HG02610 (cell line): ENCODE data around the gene VAV2.

ENCODE experiments used
- ATAC-seq: cut with Tn5 transposase; IDR thresholded peaks from one replicate; pipeline ENCODE4 v1.9.1; 2021; ENCODE audit warnings: mild to moderate bottlenecking, moderate library complexity; ENCODE audit not compliant: unreplicated experiment

VAV2 gene

DNA sequence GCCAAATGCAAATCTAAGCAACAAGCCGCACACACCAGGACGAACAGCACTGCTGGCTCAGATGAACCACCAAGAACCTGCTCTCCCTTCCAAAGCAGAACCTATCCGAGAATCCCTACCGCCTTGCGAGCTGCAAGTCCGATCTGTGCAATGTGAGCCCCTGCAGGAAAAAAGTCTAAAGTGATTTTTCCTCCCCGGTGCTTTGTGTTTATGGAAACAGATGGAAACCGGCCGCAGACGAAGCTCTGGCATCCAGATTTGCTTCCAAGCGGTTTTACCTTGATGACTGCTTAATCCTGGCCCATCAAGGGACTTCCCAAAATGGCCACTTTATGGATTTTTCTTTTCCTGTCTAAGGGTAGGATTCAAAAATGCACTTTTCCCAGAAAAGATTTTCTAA is 112.5 kb downstream of the VAV2 start:
- ATAC-seq, result no peak

DNA sequence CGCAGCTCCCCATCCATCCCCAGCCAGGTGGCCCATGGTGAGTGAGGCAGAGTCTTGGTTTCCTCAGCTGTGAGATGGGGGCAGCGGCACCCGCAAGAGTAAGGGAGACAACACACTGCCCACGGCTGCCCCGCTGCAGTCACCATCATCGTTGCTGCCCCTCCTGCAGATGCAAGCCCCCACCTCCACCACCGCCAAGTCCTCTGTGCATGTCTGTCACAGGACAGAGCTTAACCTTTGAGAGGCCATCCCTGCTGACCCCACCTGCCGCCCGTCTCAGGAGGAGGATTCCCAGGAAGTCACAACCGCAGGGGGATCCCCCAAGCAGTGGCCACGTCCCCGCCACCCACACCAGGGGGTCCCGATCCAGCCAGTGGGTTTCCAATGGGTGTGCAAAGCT is 113.7 kb downstream of the VAV2 start:
- no peak for ATAC-seq

DNA sequence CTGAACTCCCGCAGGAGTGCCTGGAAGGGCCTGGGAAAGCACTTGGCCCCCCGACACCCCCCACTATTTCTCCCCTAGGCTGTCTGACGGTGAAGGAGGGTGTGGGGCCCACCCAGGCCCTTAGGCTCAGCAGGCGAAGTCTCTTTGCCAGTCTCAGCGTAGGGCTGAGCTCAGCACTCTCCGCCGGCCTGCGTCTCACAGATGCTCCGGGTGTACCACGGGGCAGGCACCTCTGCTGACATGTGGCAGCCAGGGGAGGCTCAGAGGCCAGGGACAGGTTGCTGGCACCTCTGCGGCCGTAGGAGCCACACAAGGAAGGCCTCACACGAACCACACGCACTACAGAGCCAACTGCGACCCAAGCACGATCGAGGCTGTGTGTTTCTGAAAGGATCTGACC is 114.2 kb downstream of the VAV2 start:
- ATAC-seq, result no peak

DNA sequence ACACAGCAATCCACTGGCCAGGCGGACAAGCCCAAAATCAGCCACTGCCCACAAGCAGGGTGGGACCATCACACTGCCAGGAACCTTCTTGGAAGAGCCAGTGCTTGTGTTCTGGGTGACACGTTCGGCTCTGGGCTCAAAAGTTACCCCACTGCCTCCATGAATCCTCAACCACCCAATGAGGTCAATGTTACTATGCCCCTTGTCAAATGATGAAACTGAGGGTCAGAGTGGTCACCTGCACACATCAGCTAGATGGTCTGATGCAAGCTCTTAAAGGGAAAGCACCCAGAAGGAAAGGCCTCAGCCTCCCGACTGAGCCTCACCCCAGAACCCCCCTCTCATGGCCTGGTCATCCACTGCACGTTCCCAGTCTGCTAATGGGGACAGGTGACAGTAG is 114.8 kb downstream of the VAV2 start:
- no peak for ATAC-seq

DNA sequence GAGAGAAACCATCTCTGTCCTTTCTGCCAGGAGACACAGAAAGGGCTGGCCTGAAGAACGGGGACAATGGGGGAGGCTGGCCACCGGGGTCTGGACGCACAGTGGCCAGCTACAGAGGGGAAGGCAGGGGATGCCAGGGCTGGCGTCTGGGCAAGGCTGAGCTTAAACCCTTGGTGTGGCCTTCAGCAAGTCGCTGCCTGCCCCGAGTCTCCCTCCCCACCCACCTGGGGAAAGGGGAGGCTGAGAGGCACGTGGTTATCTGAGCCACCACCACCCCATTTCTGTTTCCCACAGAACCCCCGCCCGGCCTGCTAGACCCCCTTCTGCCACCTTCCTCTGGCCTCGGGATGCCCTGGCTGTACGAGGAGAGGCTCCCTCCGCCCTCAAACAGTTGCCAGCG is 115.3 kb downstream of the VAV2 start:
- no peak for ATAC-seq

DNA sequence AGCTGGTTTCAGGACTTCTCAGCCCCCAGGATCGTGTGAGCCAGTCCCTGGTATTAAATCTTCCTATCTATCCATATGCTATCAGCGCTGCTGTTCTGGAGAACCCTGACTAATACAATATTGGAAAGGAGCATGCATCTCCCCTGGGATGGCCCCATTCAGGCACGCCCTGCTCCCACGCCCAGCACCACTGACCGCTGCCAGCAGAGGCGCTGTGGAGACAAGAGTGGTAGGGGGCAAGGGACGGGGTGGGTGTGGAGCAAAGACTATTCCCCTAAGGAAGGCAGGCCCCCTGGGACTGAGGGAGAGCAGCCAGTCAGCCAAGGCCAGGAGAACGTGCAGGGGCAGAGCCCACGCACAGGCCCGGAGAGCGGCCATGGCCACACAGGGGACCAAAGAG is 116.0 kb downstream of the VAV2 start:
- ATAC-seq, result no peak

DNA sequence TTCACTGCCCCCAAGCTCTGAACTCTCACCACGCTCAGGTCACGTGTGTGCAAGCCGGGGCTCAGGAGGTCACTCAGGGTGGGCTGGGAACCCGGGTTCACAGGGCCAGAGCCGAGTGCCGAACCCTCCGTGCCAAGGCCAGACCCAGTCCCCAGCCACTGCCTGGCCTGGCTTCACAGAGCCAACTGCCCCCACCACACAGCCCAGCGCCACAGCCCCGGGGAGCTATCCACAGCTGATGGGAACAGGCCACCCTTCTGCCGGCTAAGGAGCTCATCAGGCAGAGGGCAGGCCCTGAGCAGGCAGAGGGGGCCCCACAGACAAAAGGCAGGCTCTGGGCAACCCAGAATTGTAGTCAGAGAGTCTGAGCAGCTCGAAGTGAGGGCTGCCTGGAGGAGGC is 117.0 kb downstream of the VAV2 start:
- no peak for ATAC-seq

DNA sequence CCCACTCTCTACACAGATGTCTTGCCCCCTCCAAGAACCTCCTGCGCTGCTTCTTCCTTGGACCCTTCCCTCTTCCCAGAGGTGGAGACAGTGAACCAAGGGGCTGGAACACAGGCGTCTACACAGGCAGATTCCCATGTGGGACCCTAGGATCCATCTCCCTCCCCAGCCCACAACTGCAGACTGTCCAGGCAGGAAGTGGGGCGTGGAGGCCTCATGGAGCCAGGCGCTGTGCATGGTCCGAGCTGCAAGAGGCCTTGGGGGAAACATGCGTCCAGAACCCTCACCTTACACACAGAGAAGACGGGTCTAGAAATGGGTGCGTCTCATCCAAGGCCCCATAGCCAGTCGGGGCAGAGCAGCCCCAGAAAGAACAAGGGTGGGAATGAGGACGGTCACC is 117.5 kb downstream of the VAV2 start:
- no peak for ATAC-seq

DNA sequence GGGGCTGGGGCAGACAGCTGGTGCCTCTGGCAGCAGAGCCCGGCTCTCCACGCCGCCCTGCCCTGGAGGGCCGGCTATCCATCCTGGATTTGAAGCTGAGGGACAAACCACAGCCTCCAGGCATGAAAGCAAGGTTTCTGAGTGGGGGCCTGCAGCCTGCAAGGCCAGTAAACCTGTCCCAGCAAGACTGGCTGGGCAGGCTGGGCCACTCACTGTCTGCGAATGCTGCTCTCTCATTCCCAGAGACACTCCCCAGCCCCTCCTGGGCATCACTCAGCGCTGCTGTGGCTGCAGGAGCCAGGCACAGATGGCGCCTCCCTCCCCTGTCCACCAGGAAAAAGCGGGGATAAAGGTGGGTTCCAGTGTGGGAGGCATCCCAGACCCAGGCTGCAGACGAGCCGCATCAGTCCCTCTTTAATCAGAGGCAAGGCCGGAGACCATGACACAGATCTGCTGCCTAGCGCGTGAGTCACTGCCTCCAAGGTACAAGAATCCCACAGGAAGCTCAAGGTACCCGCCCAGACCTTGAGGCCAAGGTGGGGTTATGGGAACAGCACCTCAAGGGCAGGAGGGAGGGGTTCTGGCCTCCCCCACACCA is 118.0 kb downstream of the VAV2 start:
- no peak for ATAC-seq

DNA sequence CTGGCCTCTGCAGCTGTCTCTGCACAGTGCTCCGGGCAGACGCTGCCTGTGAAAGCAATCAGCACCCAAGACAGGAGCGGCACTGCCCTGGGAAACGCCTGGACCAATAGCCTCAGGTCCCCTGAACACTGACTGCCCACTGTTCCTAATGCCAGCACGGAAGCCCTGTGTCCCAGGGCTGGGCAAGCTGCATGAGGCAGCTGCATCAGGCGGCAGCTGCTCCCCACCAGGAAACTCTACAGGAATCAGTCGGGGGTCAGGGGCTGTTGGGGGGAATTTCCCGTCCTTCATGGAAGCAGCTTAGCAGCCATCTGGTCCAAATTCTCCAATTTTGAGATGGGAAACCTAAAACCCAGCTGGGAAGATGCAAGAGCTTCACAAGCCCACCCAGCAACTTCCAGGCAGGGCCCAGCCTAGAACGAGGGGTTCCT is 118.6 kb downstream of the VAV2 start:
- no peak for ATAC-seq

DNA sequence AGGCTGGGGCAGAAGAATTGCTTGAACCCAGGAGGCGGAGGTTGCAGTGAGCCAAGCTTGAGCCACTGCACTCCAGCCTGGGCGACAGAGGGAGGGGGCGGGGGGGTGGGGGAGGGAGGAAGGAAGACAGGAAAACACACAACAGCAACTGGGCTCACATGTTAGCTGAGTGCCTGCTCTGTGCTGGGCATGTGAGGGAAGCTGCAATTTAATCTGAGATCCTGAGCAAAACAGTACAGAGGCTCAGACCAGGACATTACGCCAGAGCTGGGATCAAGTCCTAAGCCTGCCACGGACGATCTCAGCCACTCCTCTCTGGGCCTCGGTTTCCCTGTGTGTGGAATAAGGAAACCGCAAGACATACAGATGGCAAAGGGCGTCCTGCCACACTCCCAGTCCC is 119.1 kb downstream of the VAV2 start:
- no peak for ATAC-seq

DNA sequence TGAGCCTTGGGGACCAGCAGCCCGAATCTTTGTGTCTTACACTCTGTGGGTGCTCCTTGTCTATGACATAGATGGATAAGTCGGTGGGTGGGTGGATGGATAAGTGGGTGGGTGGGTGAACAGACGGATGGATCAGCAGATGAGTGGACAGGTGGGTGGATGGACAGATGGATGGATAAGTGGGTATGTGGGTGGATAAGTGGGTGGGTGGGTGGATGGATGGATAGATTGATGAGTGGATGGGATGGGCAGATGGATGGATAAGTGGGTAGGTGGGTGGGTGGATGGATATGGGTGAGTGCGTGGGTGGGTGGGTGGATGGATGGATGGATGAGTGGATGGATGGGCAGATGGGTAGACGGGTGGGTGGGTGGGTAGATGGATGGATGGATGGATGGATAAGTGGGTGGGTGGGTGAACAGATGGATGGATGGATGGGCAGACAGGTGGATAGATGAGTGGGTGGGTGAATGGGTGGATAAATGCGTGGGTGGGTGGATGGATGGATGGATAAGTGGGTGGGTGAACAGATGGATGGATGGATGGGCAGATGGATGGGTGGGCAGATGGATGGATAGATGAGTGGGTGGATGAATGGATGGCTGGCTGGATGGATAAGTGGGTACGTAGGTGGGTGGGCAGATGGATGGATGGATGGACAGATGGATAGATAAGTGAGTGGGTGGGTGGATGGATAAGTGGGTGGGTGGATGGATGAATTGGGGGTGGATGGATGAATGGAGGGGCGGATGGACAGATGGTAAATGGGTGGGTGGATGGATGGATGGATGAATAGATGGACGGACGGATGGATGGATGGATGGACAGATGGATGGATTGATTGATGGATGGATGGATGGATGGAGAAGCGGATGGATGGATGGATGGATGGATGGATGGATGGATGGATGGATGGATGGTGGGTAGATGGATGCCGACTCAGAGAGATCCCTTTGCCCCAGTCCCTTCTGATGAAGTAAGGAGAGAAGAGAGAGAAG is 121.2 kb downstream of the VAV2 start:
- ATAC-seq, result no peak

DNA sequence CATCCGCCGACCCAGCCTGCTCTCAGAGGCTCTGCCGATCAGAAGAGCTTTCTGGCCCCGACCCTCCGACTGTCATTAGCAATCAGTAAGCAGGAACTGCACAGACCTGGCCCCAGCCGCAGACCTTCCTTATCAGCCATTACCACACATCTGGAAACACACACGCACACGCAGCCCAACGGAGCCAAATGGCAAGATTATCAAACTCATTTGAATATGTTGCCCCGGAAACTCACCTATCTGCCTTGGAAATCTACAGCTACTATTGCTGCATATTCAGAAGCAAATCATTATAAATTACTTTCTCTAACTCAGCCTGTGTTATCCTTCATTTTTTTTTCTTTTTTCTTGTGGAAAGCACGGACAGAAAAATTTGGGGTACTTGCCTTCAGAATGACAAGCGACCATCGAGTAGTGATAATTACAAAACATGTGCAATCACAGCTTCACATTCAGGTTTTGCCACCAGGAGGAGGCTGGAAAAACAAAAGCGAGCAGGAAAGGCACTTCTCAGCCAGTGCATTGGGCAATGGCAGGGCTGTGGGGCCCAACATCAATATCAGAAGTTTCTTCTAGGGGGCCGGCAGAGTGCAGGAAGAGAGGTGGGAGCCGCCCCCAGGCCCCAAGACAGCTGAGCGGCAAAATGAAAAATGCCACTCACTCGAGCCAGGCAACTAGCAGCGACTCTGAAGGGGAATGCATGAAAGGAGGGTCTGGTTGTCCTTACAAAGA is 122.3 kb downstream of the VAV2 start:
- ATAC-seq, result no peak

DNA sequence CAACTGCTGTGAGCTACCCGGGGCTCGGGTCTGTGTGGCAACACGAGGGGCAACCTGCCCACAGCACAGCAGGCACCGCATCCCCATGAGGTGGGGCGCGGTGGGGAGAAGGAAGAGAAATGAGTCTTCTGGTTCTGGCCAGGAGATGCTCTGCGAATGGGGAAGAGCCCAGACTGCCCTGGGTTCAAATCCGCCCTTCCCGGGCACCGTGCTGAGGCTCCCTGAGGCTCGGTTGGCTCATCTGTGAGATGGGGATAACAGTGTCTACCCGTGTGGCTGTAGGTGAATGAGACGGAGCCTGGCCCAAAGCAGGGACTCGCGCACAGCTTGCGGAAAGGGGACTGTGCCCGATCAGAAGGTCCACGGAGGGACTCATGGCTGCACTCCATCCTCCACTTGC is 123.9 kb downstream of the VAV2 start:
- ATAC-seq, result no peak

DNA sequence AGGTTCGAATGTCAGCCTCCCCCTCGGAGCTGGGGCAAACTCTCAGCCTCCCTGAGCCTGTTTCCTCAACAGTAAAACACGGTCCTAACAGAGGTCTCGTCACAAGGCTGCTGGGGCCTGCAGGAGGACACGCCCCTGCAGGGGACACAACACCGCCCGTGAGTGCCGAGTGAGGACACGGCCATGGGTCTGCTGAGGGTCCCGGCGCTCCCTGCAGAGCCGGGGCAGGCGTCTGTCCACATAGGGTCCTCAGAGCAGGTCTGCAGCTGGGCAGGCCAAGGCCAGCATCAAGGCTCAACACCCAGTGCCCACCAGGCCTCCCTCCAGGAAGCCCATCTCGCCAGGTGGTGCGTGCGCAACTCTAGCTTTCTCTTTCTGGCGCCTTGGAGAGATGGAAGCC is 125.2 kb downstream of the VAV2 start:
- no peak for ATAC-seq

DNA sequence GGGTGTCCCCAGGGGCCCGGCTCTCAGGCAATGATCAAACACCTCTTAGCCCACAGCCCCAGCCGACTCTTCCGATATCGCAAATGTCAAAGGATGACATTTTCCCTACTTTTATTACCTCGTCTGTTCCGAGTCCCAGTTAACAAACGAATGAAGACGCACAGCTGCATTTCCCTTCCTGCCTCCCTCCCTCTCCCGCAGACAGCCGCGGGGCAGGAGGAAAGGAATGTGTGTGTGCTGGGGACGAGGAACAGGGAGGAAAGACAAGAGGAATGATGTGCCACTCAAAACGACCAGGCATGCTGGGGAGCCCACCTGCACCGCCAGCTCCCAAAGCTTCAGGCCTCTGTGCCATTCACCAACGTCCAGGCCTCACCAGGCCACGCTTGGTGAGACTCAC is 128.1 kb downstream of the VAV2 start:
- ATAC-seq, result no peak

DNA sequence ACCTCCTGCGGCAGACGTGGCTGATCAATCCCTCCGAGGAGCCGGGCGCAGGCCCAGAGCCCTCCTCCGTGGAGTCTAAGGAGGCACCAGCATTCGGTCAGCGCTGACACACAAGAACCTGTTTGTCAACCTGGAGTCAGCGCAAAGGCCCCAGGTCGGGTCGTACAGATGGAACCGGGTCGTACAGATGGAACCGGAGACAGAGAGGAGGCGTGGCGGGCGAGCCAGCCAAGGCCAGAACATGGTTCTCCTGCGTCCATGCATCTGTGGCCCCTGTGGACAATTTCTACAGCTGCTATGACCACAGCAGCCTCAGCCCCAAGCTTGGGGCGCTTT is 128.9 kb downstream of the VAV2 start:
- ATAC-seq, result no peak

DNA sequence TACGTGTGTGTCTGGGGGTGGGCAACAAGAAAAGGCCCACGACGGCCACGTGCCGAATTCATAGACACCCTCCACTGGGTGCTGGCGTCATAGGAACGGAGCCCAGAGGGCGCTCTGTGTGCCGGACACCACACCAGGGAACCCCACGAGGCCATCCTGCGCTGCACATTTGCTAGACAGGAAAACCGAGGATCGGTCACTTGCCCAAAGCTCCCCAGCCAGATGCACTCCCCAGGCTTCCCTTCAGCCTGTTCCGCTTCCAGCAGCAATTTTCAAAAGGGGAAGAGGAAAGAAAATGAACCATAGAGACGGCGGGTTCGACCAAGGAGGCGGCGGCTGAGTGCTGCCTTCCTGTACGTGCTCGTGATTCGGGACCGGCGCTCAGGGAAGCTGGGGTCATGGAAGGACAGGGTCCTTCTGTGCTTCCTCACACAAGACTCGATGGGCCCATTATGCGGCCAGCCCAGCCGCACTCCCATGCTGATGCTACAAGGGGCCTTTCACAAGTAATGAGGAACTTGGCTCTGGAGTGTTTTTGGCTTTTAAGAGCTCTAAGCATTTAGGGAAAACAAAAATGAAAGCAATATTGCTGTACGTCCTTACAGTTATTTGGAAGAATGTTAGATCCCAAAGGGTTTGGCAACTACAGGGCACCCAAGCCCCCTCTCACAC is 129.4 kb downstream of the VAV2 start:
- no peak for ATAC-seq

DNA sequence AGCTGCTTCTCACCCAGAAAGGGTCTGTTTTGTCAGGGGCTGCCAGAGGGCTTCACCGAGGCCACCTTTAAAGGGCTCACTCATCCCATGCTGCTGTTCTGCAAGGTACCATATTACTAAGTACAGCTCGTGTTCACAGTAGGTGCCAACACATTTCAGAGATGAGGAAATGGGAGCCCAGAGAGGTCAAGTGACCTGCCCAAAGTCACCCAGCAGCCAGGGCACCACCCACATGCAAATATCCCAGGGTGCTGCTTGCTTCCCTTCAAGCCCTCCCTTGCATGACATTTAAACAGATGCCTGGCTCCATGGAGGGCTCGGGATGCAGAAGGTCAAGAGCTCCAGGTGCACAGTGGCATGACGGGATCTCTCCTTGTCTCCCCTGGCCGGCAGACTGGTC is 130.4 kb downstream of the VAV2 start:
- ATAC-seq, result no peak

DNA sequence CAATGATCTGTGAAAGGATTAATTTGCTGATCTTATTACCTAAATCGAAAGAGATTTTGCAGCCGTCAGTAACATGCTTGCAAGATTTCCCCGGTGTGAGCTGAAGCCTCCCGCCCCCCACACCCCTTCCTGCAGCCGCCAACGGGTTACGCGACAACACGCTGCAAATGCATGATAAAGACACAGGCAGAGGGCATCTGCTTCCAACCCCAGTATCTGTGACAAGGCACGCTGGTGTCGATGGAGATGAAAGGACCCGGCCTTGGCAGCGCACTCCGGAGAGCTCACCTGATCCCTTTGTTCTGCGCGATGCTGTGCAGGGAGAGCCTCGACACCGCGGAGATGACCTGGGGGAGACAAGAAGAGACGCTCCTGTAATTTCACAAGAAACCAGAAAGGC is 131.0 kb downstream of the VAV2 start:
- ATAC-seq, result no peak

DNA sequence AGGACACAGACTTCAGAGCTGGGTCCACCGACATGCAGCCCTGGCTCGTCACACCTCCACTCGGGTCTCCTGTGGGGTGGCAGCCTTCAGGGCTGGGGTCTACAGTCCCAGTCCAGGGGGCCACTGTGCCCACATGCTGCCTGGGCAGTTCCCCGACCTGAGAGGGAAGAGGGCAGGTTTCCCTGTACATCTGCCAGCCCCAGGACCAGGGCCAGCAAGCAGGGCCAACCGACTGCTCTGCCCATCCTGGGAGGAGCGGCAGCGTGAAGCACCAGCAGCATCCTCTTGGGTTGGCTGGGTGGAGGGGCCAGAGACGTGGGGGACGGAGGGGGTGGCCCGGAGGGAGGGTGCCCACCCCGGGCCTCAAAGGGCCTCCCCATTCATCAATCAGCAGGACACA is 133.4 kb downstream of the VAV2 start:
- ATAC-seq, result no peak
